ENCODE measurements around the gene JAG1. TPM values are rescaled to one million over a fixed set of nuclear protein-coding genes. Genes with fewer than 3 reads are reported as not detected.
A peak's percentile ranks its signal among the peaks of the same experiment; 100 is the strongest.

Gene JAG1
- total and polyA plus RNA-seq, 2 donors, result 36.9 to 131 TPM

DNA sequence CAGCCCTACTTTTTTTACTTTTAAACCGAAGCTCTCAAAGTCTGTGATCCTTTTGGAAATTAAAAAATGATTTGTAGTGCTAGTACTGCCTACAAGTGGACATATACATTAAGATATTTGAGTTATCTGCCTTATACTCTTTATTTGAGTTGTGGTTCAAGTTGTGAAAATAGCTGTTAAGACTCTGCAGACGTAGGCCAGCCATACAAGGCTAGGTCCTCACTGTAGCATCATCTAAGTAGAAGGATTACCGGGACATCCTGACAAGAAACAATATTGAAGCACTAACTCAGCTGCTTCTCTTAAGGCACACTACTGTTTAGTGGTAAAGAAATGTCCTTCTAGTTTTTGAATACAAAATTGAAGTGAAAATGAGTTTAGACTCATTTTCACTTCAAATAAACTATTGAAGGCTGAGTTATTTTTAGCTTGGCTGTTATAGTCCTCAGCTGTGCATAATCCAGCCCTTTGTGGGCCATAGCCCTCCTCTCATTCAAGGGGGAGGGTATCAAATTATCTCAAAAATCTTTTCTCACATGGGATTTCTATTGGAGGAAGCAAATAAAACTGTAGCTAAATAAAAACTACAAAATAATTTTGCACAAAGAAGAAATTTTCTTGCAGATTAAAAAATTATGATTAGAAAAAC, 68.1 kb downstream of the JAG1 start:
- 79% methylated on average over 3 of the region's 3 CpGs for WGBS
- H3K4me1 ChIP-seq (ENCODE audit: insufficient read depth), result no peaks in the 10 kb centered on the region
- H3K36me3 ChIP-seq (ENCODE audit: insufficient read depth), result no peaks in the 10 kb centered on the region
- no peak for DNase-seq (ENCODE audit: extremely low spot score)
- no peak overlapping the region for H3K27ac ChIP-seq (ENCODE audit: low read depth)
- H3K4me3 ChIP-seq (ENCODE audit: low read depth, low read length), result no peak overlapping the region

DNA sequence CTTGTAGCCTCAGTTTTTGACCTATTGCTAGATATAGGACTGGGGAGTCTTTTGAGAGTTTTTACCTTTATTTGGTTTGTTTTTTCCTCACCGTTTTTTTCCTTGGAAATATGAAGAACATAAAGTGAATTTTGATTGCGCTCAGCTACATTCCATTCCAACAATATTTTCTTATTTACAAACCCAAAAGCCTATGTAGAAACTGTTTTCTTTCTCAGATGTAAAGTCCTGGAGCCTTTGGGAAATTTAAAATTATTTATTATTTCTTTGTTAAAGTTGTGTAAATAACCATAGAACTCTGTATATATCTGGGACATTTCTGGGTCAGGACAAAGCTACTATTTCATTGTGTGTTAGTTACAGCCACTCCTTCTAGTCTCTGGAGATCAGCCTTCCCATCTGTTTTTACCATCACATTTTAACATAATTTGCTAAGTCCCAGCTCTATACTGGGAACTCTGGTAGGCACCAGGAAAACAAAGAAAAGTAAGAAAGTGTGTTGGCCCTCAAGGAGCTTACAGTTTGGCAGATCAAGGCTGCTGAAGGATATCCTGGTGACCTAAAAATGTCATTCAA, 68.8 kb downstream of the JAG1 start:
- WGBS, result 79% methylated on average over 2 of the region's 2 CpGs

DNA sequence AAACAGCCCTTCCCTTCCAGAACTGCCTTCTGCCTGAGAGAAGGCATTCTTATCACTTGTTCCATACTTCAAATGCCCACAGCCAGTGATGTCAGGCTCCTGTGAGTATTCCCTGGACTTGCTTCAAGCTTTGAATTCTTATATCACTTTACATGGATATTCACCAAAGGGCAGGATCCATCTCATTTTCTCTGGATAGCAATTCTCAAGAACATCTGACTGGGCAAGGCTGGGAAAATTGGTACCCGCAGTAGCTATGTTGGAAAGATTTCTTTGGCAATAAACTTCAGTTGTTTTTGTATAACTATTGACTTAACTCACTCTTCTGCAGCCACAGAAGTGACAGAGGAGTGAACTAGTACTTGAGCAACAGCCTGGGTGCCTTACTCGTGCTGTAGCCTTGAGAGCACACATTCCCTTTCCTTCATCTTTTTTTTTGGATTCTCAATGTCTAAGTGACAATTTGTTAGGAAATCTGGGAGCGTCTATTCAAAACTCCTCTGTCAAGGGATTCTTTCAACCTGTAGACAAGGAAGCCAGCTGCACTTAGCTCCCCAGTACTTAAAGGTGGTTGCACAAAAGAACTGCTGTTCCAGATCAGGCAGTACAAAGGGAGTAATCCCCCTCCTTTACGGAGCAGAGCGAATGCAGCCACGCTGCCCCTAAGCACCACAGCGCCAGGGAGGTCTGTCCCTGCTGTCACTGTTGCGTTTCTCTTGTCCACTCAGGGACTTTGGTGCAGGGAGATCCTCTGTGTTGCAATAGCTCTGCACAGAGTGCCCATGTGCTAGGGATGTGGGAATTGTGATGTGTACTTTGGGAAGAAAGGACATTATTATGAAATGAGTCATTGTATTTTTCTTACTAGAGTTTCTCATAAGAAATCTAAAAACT, 69.6 kb downstream of the JAG1 start:
- no peaks in the 10 kb centered on the region for H3K36me3 ChIP-seq (ENCODE audit: insufficient read depth)
- no peaks in the 10 kb centered on the region for H3K4me1 ChIP-seq (ENCODE audit: insufficient read depth)
- H3K4me3 ChIP-seq (ENCODE audit: low read depth, low read length), result no peak overlapping the region
- DNase-seq (ENCODE audit: extremely low spot score), result no peak
- no peak overlapping the region for H3K27ac ChIP-seq (ENCODE audit: low read depth)
- WGBS, result 72% methylated on average over 8 of the region's 8 CpGs

More for the DNA sequence above, 68.8 kb downstream of the JAG1 start:
- H3K27ac ChIP-seq (ENCODE audit: low read depth), result peak overlapping the region; percentile 30
- H3K4me1 ChIP-seq (ENCODE audit: insufficient read depth), result no peaks in the 10 kb centered on the region
- no peak overlapping the region for H3K4me3 ChIP-seq (ENCODE audit: low read depth, low read length)
- H3K36me3 ChIP-seq (ENCODE audit: insufficient read depth), result no peaks in the 10 kb centered on the region
- no peak for DNase-seq (ENCODE audit: extremely low spot score)

DNA sequence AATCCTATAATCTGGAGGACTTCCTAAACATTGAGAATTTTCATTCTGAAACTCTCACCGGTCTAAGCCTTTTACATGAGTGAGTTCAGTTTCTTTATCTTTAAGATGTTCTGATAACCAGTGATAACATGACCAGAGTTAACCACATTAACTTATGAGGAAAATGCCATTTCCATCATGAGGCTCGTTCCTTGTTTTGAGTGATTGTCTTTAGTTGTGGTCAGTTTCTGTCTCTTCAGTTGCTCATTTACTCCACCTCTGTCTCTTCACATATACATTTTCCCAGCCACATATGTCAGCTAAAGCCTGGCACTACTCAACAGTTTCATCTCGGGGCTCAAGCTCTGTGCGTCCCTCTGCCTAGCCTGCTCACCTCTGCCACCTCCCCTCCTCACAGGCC, 70.4 kb downstream of the JAG1 start:
- 59% methylated on average over 4 of the region's 4 CpGs for WGBS
- Histone ChIP-seq H3K4me1 (ENCODE audit: insufficient read depth) (no peaks in the 10 kb centered on the region), H3K27ac (ENCODE audit: low read depth) (no peak overlapping the region)

DNA sequence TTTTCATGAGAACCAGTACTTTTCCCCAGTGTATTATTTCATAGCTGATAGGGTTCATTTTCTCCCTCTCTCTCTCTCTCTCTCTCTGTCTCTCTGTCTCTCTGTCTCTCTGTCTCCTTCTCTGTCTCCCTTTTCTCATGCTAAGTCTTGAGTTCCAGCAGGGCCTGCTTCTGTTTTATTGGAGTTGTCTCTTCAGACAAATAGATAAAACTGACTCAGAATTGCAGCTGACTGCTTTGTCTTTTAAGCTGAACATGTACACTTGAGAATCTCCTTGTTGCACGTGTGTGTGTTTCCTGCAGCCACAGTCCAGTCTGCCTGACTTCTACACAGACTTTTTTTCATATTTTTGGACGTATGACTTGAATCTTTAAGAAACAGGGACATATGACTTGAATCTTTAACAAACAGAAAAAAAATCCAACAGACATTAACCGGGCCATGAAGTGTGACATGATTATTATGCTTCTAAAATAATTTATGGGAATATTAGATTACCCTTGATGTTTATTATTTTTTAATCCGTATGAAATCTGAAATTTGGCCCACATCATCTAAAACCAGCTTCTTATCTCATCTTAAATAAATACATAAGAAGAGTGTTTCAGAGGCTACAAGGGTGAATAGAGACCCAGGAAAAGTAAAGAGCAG, 71.5 kb downstream of the JAG1 start:
- DNase-seq (ENCODE audit: extremely low spot score), result no peak
- 23% methylated on average over 4 of the region's 4 CpGs for WGBS
- Histone ChIP-seq H3K27ac (ENCODE audit: low read depth) (no peak overlapping the region), H3K4me3 (ENCODE audit: low read depth, low read length) (no peak overlapping the region), H3K4me1 (ENCODE audit: insufficient read depth) (no peaks in the 10 kb centered on the region), H3K36me3 (ENCODE audit: insufficient read depth) (no peaks in the 10 kb centered on the region)

More for the DNA sequence above, 70.4 kb downstream of the JAG1 start:
- no peak overlapping the region for H3K4me3 ChIP-seq (ENCODE audit: low read depth, low read length)
- H3K36me3 ChIP-seq (ENCODE audit: insufficient read depth), result no peaks in the 10 kb centered on the region
- no peak for DNase-seq (ENCODE audit: extremely low spot score)

DNA sequence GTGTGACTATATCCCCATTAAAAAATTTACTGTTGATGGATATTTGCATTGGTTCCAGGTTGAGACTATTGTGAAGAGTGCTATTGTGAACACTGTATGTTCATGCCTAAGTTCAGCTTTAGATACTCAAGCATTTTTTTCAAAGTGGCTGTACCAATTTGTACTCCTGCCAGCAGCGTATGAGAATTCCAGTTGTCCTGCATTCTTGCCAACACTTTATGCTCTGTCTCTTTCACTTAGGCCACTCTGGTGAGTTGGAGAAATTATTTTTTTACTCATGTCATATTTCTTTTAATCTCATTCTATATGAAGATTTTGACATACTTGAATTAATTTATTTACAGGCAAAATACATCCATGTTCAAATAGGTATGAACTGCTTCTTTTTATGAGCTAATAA, 76.2 kb downstream of the JAG1 start:
- Histone ChIP-seq H3K36me3 (ENCODE audit: insufficient read depth) (no peaks in the 10 kb centered on the region), H3K27ac (ENCODE audit: low read depth) (no peak overlapping the region)

DNA sequence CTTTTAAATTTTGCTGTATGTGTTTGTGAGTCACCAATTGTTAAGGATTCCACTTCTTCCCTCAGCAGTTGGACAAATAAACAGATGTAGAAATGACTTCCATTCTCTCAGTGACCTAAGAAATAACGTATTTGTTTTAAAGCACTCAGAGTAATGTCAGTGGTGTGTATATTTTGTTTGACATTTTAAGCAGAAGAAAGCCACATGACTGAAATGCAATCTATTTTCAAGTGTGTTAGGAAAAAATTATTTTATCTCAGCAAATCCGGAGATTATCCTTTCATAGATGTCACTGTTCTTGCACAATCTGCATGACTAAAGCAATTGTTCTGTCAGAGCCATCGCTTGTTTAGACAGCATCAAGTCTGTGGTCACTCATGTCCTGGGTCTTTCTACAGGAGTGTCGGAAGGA, 77.1 kb downstream of the JAG1 start:
- 46% methylated on average over 4 of the region's 4 CpGs for WGBS
- no peaks in the 10 kb centered on the region for H3K4me1 ChIP-seq (ENCODE audit: insufficient read depth)
- no peak for DNase-seq (ENCODE audit: extremely low spot score)
- H3K27ac ChIP-seq (ENCODE audit: low read depth), result no peak overlapping the region
- no peaks in the 10 kb centered on the region for H3K36me3 ChIP-seq (ENCODE audit: insufficient read depth)
- no peak overlapping the region for H3K4me3 ChIP-seq (ENCODE audit: low read depth, low read length)

More for the DNA sequence above, 76.2 kb downstream of the JAG1 start:
- no peaks in the 10 kb centered on the region for H3K4me1 ChIP-seq (ENCODE audit: insufficient read depth)
- 97% methylated on average over 1 of the region's 1 CpG for WGBS
- no peak for DNase-seq (ENCODE audit: extremely low spot score)
- H3K4me3 ChIP-seq (ENCODE audit: low read depth, low read length), result no peak overlapping the region

DNA sequence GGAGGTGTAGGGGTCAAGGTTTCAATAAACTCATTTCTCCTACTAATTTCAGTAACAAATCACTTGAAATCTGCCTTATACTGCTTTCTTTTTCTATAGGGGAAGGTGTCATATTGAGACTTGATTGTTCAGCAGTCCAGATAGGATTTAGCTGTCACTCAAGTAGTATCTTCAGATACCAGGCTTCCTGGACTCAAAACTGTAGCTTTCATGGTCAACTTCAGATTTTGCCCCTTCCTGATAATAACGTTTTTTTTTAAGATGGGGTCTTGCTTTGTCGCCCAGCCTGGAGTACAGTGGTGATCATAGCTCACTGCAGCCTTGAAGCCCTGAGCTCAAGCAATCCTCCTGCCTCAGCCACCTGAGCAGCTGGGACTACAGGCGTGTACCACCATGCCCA, 77.8 kb downstream of the JAG1 start:
- Histone ChIP-seq H3K4me3 (ENCODE audit: low read depth, low read length) (no peak overlapping the region), H3K36me3 (ENCODE audit: insufficient read depth) (no peaks in the 10 kb centered on the region), H3K4me1 (ENCODE audit: insufficient read depth) (no peaks in the 10 kb centered on the region), H3K27ac (ENCODE audit: low read depth) (peak overlapping the region; percentile 2)
- WGBS, result 85% methylated on average over 3 of the region's 3 CpGs
- no peak for DNase-seq (ENCODE audit: extremely low spot score)

DNA sequence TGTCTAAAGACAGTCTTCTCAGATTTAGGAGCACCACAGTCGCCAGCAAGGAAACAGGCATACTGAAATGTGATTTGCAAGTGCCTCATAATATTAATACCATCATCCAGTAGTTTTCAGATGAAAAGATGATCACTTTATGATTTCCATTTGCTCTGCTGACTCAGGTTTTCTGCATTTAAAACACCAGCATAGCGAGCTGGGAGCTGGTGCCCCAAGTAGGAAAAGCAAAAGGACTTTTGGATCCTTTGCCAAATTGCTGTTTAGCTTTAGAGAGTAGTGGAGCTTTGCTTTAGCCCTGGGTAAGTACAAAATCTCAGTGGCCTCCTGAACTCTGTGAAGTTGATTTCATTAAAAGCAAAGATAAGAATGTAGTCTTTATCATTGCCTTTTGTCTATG, 78.5 kb downstream of the JAG1 start:
- H3K4me1 ChIP-seq (ENCODE audit: insufficient read depth), result no peaks in the 10 kb centered on the region
- 63% methylated on average over 2 of the region's 2 CpGs for WGBS
- DNase-seq (ENCODE audit: extremely low spot score), result no peak
- no peak overlapping the region for H3K4me3 ChIP-seq (ENCODE audit: low read depth, low read length)
- no peaks in the 10 kb centered on the region for H3K36me3 ChIP-seq (ENCODE audit: insufficient read depth)
- H3K27ac ChIP-seq (ENCODE audit: low read depth), result no peak overlapping the region

DNA sequence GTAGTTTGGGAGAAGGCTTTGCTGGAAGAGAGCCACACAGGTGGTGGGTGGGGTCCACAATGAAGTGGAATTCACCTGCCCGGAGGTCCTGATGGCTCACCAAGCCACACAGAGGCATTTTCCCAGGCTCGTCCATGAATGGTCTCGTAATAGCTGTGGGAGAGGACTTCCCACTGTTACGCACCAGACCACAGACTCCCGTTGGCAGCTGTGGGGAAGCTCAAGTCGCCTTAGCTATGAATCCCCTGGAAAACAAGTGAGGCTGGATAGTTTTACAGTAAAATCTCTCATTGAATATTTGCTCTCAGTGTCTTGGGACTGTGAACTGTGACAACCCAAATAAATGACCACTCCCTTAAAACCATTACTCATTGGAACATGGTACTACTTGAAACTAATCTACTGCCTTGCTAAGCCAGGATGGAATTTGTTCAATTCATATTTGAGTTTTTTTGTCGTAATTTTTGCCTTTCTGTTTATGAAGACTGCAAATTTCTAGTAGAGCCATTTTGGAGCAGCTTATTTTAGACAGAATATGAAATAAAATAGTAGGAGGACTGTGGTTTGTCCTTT, 79.4 kb downstream of the JAG1 start:
- Histone ChIP-seq H3K4me3 (ENCODE audit: low read depth, low read length) (no peak overlapping the region), H3K36me3 (ENCODE audit: insufficient read depth) (no peaks in the 10 kb centered on the region), H3K27ac (ENCODE audit: low read depth) (no peak overlapping the region), H3K4me1 (ENCODE audit: insufficient read depth) (no peaks in the 10 kb centered on the region)
- 89% methylated on average over 7 of the region's 7 CpGs for WGBS
- no peak for DNase-seq (ENCODE audit: extremely low spot score)

DNA sequence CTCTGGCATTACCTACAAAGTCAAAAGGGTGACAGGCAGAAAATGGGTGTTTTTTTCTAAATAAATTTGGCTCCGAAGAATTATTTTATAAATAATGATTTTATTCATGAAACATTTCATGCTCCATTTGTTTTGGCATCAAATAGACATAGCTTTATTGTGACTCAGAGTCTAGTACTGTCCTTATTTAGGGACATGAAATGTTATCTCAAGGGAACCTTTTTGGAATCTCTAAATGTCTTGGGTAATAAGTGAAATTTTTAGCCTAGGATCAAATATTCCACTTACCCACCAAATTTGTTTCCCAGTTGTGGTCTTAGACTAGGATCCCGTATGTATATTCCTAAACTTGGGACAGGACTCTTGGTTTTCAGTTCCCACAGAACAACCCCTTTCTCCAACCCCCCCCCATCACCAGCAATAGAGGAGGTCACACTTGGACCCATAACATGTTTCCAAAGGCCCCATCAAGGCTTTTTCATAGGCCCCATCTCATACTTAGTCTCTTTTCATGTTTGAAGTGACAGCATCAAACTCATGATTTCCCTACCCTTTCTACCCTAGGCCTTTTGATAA, 81.8 kb downstream of the JAG1 start:
- DNase-seq (ENCODE audit: extremely low spot score), result no peak
- no peaks in the 10 kb centered on the region for H3K4me1 ChIP-seq (ENCODE audit: insufficient read depth)
- H3K27ac ChIP-seq (ENCODE audit: low read depth), result no peak overlapping the region
- WGBS, result 54% methylated on average over 2 of the region's 2 CpGs
- H3K4me3 ChIP-seq (ENCODE audit: low read depth, low read length), result no peak overlapping the region
- H3K36me3 ChIP-seq (ENCODE audit: insufficient read depth), result no peaks in the 10 kb centered on the region

DNA sequence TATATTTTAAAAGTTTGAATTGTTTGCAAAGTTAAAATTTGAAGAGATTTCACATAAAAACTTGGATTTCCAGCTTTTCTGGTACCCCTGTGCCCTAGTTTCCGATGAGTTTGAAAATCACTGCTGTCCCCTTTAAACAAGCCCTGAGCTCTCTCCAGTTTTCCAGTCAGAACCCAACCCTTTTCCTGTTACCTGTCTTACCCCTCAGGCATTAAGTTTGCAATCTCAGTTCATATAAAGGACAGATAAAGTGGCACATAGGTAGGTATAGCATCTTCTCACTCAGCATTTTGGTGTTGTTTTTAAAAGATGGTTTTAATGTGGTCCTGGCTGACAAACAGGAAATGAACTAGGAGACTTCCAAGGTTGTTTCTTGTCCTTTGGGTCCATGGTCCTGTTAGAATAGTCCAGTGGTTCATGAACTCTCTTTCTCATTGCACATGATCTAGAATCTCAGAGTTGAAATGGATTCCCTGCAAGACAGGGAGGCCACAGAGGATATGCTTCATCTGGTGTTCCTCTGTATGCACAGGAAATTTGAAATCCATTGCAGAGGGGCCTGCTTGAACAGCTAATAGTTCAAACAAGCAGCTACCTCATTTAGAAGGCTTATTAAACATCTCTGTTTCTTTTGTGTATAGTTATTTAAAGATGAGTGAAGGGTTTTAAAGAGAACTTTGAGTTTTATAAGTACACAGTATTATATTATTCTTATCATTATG, 82.7 kb downstream of the JAG1 start:
- 97% methylated on average over 1 of the region's 1 CpG for WGBS
- Histone ChIP-seq H3K4me3 (ENCODE audit: low read depth, low read length) (no peak overlapping the region), H3K4me1 (ENCODE audit: insufficient read depth) (no peaks in the 10 kb centered on the region), H3K36me3 (ENCODE audit: insufficient read depth) (no peaks in the 10 kb centered on the region), H3K27ac (ENCODE audit: low read depth) (no peak overlapping the region)
- DNase-seq (ENCODE audit: extremely low spot score), result no peak

All from urinary bladder (tissue), 4 donors.